GM10266 (cell line): Measurements from ENCODE around the gene ATXN2.

ENCODE experiments used
- DNase-seq: peaks from one replicate; pipeline ENCODE4 v3.0.0; 2012; ENCODE audit errors: extremely low spot score
- TF ChIP-seq, protein P1 (sequence below): IDR thresholded peaks from 2 replicates; pipeline ENCODE4 v1.5.1; 2012; ENCODE audit warnings: mild to moderate bottlenecking, low read depth; ENCODE audit not compliant: control insufficient read depth, insufficient read depth; ENCODE audit errors: missing control alignments

The ATXN2 gene

DNA sequence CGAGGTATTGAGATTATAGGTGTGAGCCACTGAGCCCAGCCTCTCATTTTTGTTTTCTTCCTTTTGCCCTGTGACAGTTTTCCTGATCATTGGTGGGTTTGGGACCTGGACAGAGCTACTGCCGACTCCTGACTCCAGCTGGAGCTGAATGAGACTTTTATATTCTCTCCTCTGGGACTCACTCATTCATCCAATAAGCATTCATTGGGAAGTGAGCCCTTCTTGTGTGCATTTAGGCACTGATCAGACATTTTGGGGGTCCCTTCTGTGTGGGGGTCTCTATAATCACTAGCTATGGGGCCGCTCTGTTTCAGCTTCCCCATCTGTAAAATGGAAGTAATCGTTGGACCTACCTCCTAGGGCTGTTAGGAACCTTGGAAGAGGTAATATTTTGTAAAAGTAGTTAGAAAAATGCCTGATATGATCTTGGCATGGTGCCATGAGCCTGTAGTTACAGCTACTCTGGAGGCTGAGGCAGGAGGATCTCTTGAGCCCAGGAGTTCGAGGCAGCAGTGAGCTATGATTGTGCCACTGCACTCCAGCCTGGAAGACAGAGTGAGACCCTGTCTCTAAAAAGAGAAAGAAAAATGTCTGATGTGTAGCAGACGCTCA, 186.2 kb downstream of the ATXN2 start:
- DNase-seq = no peak
- TF ChIP-seq, protein P1, sequence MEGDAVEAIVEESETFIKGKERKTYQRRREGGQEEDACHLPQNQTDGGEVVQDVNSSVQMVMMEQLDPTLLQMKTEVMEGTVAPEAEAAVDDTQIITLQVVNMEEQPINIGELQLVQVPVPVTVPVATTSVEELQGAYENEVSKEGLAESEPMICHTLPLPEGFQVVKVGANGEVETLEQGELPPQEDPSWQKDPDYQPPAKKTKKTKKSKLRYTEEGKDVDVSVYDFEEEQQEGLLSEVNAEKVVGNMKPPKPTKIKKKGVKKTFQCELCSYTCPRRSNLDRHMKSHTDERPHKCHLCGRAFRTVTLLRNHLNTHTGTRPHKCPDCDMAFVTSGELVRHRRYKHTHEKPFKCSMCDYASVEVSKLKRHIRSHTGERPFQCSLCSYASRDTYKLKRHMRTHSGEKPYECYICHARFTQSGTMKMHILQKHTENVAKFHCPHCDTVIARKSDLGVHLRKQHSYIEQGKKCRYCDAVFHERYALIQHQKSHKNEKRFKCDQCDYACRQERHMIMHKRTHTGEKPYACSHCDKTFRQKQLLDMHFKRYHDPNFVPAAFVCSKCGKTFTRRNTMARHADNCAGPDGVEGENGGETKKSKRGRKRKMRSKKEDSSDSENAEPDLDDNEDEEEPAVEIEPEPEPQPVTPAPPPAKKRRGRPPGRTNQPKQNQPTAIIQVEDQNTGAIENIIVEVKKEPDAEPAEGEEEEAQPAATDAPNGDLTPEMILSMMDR = no peak

DNA sequence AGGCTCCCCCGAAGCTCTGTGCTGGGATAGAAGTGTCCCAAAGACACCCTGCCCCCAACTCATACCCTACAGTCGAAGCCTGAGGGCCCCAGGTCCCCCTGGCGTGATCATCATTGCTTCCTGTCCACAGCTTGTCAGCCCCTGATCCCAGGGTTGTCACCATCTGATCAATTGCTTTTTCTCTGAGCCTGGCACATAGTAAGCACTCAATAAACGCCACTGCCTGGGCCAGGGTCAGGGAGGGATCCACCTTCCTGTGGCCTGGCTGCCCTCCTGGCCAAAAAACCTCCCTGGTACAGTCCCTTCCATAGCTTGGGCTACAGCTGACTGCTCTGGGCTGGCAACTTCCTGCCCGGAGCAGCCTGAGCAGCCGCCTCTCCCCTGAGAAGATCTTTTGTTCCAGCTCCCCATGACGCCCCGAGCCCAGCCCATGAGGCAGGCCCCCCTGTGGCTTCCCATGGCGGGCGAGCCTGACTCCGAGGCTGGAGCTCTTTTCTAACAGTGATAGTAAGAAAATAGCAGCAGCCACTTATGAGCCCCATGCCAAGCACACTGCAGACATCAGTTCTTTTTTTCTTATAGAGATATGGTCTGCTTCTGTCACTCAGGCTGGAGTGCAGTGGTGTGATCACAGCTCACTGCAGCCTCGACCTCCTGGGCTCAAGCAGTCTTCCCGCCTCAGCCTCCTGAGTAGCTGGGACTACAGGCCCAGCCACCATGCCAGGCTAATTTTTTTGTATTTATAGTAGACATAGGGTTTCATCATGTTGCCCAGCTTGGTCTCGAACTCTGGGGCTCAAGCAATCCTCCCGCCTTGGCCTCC, 186.9 kb downstream of the ATXN2 start:
- no peak for DNase-seq
- TF ChIP-seq, protein P1 = no peak

DNA sequence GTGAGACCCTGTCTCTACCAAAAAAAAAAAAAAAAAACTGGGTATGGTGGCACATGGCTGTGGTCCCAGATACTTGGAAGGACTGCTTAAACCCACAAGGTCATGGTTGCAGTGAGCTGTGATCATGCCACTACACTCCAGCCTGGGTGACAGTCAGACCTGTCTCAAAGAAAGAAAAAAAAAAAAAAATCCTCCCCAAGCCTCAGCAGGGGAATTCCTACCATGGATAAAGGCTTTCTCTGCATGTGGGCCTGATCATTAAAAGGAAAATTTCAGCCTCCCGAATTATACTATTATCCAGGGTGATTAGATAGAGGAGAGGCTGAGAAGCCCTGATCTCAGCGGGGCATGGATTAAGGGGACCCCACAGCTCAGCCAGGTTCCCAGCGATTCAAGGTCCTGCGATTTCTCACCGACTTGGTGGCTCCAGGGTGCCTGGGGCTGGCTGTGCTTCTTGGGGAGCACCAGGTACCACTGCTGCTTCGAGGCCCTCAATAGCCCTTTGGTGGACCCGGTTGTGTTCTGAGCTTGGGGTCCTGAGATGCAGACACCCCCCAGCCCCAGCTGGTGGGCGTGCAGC, 187.8 kb downstream of the ATXN2 start:
- TF ChIP-seq, protein P1 = no peak
- no peak for DNase-seq

DNA sequence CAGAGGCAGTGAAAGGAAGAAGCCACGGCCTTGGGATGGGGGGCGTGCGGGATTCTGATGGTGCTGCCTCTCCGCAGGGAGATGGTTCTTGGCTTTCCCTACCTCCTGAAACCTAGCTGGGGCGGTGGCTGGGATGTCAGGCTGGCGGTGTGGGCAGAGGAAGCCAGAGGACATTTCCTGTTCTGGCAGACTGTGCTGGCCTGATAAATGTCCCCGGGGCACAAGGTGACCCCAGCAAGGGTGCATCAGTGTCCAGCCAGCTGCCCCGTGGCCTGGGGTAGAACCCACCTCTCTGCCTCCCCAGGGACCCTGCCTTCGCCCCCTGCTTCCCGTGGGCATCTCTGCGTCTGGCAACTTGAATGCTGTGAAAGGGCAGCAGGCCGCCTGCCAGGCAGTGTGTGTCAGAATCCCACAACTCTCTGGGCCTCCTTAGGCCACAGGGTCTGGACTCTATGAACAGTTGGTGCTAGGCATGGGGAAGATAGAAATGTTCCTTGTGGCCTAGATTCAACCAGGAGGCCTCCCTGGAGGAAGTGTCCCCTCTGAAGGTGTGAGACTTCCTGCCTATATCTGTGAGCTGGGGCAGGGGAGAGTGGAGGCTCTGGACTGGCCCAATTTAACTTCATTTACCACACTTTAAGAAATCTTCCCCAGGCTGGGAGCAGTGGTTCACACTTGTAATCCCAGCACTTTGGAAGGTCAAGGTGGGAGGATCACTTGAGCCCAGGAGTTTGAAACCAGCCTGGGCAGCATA, 188.5 kb downstream of the ATXN2 start:
- TF ChIP-seq, protein P1 = no peak
- DNase-seq = no peak

DNA sequence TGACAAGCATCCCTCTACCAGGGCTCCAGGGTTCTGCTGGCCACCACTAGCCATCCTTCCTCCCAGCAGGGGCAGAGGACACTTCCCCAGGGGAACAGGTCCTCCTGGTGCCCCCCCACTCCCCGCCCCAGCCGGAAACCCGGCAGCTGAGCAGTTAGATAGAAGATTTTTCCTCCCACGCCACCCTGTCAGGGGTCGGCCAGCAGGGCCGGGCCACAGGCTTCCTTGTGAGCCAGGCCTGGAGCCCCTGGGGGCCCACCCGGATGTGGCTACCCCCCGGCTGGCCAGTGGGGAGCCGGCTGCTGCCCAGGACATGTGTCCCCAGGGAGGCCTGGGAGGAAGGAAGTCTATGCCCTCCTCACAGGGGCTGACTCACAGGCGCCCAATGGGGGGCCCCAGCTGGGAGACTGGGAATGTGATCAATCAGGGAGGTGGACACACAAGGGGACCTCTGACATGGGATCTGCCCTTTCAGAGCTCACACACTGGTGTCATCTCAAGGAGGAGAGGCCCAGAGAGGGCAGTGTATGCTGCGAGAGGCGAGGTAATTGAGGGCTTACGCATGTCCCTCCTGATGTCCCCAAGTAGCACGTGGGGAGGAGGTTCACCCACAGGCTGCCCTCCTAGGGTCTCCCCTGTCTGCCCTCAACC, 189.2 kb downstream of the ATXN2 start:
- no peak for DNase-seq
- TF ChIP-seq, protein P1 = no peak

DNA sequence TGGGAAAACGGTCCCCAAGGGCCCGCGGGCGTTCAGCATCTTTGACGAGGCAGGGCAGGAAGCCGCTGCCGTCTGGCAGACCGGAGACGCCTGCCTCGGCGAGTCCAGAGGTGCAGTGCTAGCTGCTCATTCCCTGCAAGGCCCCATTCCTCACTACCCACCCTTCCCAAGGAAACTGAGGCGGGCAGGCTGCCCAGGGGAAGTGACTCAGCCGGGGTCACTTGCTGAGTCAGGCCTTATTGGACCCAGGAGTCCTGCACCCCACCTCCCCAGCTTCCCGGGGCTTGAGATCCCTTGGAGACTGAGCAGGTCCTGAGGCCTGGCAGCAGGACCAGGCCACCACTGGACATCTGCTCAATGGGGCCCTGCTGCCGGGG, 189.7 kb downstream of the ATXN2 start:
- TF ChIP-seq, protein P1 = no peak
- no peak for DNase-seq
